ENCODE data around the gene FUS. TPM values are rescaled to one million over a fixed set of nuclear protein-coding genes. Genes with fewer than 3 reads are reported as not detected.

The FUS gene
- total and polyA plus RNA-seq, 2 of the 13 experiments (the other 11 are each of a cell fraction or from before 2014, with no cell fraction given): 68.1 to 168 TPM

GRCh38 chr16:31206776-31207175 is 26.8 kb downstream of the FUS start (continued):
- 0 out of 2 replicates have a peak, but pooled peaks have one; percentile 12 for TF ChIP-seq PHF20 (CRISPR knock-in tag; IDR thresholded peaks at IDR 0.05)
- no peak for TF ChIP-seq MTA3 (CRISPR knock-in tag; IDR thresholded peaks at IDR 0.05)
- TF ChIP-seq ZNF225 (CRISPR knock-in tag; IDR thresholded peaks at IDR 0.05): no peak
- TF ChIP-seq ZBTB43 (CRISPR knock-in tag; conservative IDR thresholded peaks at IDR 0.05): no peak
- no peak for TF ChIP-seq ZNF850 (CRISPR knock-in tag; conservative IDR thresholded peaks at IDR 0.05)
- 0 out of 2 replicates have a peak, but pooled peaks have one; percentile 26 for TF ChIP-seq KDM3A (CRISPR knock-in tag; IDR thresholded peaks at IDR 0.05; ENCODE audit: low read depth)
- peak; percentile 64 for TF ChIP-seq NR2F6 (IDR thresholded peaks at IDR 0.05)
- peak; percentile 78 for TF ChIP-seq NR2F6 (CRISPR knock-in tag; IDR thresholded peaks at IDR 0.05)
- TF ChIP-seq KLF11 (CRISPR knock-in tag; IDR thresholded peaks at IDR 0.05): no peak
- TF ChIP-seq ZNF256 (CRISPR knock-in tag; conservative IDR thresholded peaks at IDR 0.05): no peak
- no peak for TF ChIP-seq ZNF441 (CRISPR knock-in tag; IDR thresholded peaks at IDR 0.05; ENCODE audit: borderline replicate concordance)
- TF ChIP-seq PAXIP1 (CRISPR knock-in tag; conservative IDR thresholded peaks at IDR 0.05): peak; percentile 60; the same call in 1 of the 2 replicates
- no peak for TF ChIP-seq SOX6 (IDR thresholded peaks at IDR 0.05)
- TF ChIP-seq SOX6 (CRISPR knock-in tag; IDR thresholded peaks at IDR 0.05): peak; percentile 81
- TF ChIP-seq HOXA3 (CRISPR knock-in tag; IDR thresholded peaks at IDR 0.05): 0 out of 2 replicates have a peak, but pooled peaks have one; percentile 29
- TF ChIP-seq ARNT (IDR thresholded peaks at IDR 0.05): no peak
- no peak for TF ChIP-seq ZNF891 (CRISPR knock-in tag; IDR thresholded peaks at IDR 0.05)
- no peak for TF ChIP-seq ZNF557 (CRISPR knock-in tag; IDR thresholded peaks at IDR 0.05)
- no peak for TF ChIP-seq U2AF2 (IDR thresholded peaks at IDR 0.05; ENCODE audit: low read depth, low read length)
- no peak for TF ChIP-seq RFXANK (CRISPR knock-in tag; IDR thresholded peaks at IDR 0.05)
- TF ChIP-seq ARID4A (CRISPR knock-in tag; IDR thresholded peaks at IDR 0.05; ENCODE audit: borderline replicate concordance): peak; percentile 24; the same call in 1 of the 2 replicates
- no peak for TF ChIP-seq GATA4 (IDR thresholded peaks at IDR 0.05; ENCODE audit: borderline replicate concordance, low read depth)
- TF ChIP-seq RBAK (CRISPR knock-in tag; IDR thresholded peaks at IDR 0.05): no peak
- 0 out of 2 replicates have a peak, but pooled peaks have one; percentile 25 for TF ChIP-seq ZBTB7B (CRISPR knock-in tag; IDR thresholded peaks at IDR 0.05)
- TF ChIP-seq, protein P1, sequence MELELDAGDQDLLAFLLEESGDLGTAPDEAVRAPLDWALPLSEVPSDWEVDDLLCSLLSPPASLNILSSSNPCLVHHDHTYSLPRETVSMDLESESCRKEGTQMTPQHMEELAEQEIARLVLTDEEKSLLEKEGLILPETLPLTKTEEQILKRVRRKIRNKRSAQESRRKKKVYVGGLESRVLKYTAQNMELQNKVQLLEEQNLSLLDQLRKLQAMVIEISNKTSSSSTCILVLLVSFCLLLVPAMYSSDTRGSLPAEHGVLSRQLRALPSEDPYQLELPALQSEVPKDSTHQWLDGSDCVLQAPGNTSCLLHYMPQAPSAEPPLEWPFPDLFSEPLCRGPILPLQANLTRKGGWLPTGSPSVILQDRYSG (CRISPR knock-in tag; IDR thresholded peaks at IDR 0.05): no peak

Measured in HepG2 (cell line).